Keratinocyte (primary cell): ENCODE results near the gene FMNL3. TPM values are rescaled to one million over a fixed set of nuclear protein-coding genes. Genes with fewer than 3 reads are reported as not detected.

Source experiments
- DNase-seq: peaks from one replicate; pipeline ENCODE4 v3.0.0-alpha.2; 2011; ENCODE audit warnings: low read depth, missing footprints, low spot score
- FAIRE-seq: peaks from 2 replicates; lab custom pipeline; 2011; peaks lifted over from hg19 to GRCh38; lab: Jason Lieb, UNC
- H2AFZ ChIP-seq: 2 replicates; pipeline ENCODE4 v1.6.0; 2012; ENCODE audit warnings: low read length, control low read depth, inconsistent platforms; ENCODE audit not compliant: control insufficient read depth
- H3K27ac ChIP-seq: 2 replicates; pipeline ENCODE4 v1.5.1; 2011; ENCODE audit warnings: low read length; ENCODE audit not compliant: control insufficient read depth, insufficient read depth
- H3K27me3 ChIP-seq: 3 replicates; pipeline ENCODE4 v1.6.0; 2011; ENCODE audit warnings: low read length; ENCODE audit not compliant: control insufficient read depth, insufficient read depth; ENCODE audit errors: extremely low read depth
- H3K36me3 ChIP-seq, 2 experiments: 2 replicates in 1 of 2; 3 replicates in 1 of 2; pipeline ENCODE4 v1.5.1; 2011; ENCODE audit warnings: low read length in 2 of 2, mild to moderate bottlenecking in 1 of 2; ENCODE audit not compliant: control insufficient read depth in 2 of 2, insufficient read depth in 2 of 2; ENCODE audit errors: extremely low read depth in 1 of 2
- H3K4me1 ChIP-seq: 3 replicates; pipeline ENCODE4 v1.5.1; 2011; ENCODE audit warnings: low read length; ENCODE audit not compliant: control insufficient read depth, insufficient read depth; ENCODE audit errors: extremely low read depth
- H3K4me2 ChIP-seq: 3 replicates; pipeline ENCODE4 v1.6.0; 2011; ENCODE audit warnings: low read depth, low read length; ENCODE audit not compliant: control insufficient read depth, insufficient read depth; ENCODE audit errors: extremely low read depth
- H3K4me3 ChIP-seq, 3 experiments: fragments of 200-600 bp in 1 of 3; sonication (generic) in 1 of 3; 2 replicates in 2 of 3; 3 replicates in 1 of 3; pipeline ENCODE4 v1.5.1; 2011 to 2016; ENCODE audit warnings: low read length in 3 of 3, mild to moderate bottlenecking in 3 of 3, control low read depth in 2 of 3, inconsistent platforms in 1 of 3, low read depth in 1 of 3, mixed read lengths in 1 of 3, mixed run types in 1 of 3, moderate library complexity in 1 of 3; ENCODE audit not compliant: control insufficient read depth in 2 of 3, insufficient read depth in 2 of 3; ENCODE audit errors: extremely low read depth in 1 of 3
- H3K79me2 ChIP-seq: 2 replicates; pipeline ENCODE4 v1.6.0; 2012; ENCODE audit warnings: low read length; ENCODE audit not compliant: control insufficient read depth, insufficient read depth
- H3K9ac ChIP-seq: 3 replicates; pipeline ENCODE4 v1.6.0; 2011; ENCODE audit warnings: low read length; ENCODE audit not compliant: control insufficient read depth, insufficient read depth; ENCODE audit errors: extremely low read depth
- H3K9me1 ChIP-seq: 3 replicates; pipeline ENCODE4 v1.6.0; 2011; ENCODE audit warnings: low read length; ENCODE audit not compliant: control insufficient read depth, insufficient read depth; ENCODE audit errors: extremely low read depth
- H3K9me3 ChIP-seq: 2 replicates; pipeline ENCODE4 v1.5.1; 2012; ENCODE audit warnings: low read depth, low read length; ENCODE audit not compliant: control insufficient read depth
- H4K20me1 ChIP-seq: 3 replicates; pipeline ENCODE4 v1.6.0; 2011; ENCODE audit warnings: low read length; ENCODE audit not compliant: control insufficient read depth, insufficient read depth; ENCODE audit errors: extremely low read depth
- CTCF ChIP-seq, 3 experiments: IDR thresholded peaks in 1 of 3; conservative IDR thresholded peaks in 1 of 3; optimal IDR thresholded peaks in 1 of 3; 2 replicates in 2 of 3; 3 replicates in 1 of 3; pipeline versions ENCODE3 to v1.5.1; 2011; ENCODE audit warnings: low read length in 3 of 3, mild to moderate bottlenecking in 3 of 3, moderate library complexity in 2 of 3, control low read depth in 1 of 3, inconsistent platforms in 1 of 3; ENCODE audit not compliant: insufficient read depth in 2 of 3; ENCODE audit errors: extremely low read depth in 1 of 3
- EZH2 ChIP-seq: IDR thresholded peaks from one replicate; pipeline ENCODE4 v1.6.1; 2012; ENCODE audit warnings: inconsistent platforms, mild to moderate bottlenecking, low read length, moderate library complexity
- dilution Hi-C: fragments of 300-500 bp; cut with MboI; formaldehyde crosslinking; loops from one replicate; pipeline ENCODE4 v1.7.0; 2020; ENCODE audit warnings: low sequenced_read_pairs; ENCODE audit not compliant: extremely low pct_ligation_motif_present
- polyA plus RNA-seq, 5 experiments: library from polyadenylated mRNA; depleted of rRNA in 3 of 5; stranded (reverse) in 3 of 5; stranded (forward) in 1 of 5; unstranded in 1 of 5; fragments of >200 nt; gene quantifications; 1 replicate in 1 of 5; 2 replicates in 3 of 5; 3 replicates in 1 of 5; pipeline versions ENCODE4 v1.2.1 to v1.2.3, GENCODE V29; 2011 to 2012; ENCODE audit warnings: missing spikeins in 2 of 5, low read depth in 1 of 5, low replicate concordance in 1 of 5

The FMNL3 gene
- polyA plus RNA-seq, 1 donor (not counting 4 experiments of a cell fraction or from before 2014, with no cell fraction given): 1.1 TPM

DNA sequence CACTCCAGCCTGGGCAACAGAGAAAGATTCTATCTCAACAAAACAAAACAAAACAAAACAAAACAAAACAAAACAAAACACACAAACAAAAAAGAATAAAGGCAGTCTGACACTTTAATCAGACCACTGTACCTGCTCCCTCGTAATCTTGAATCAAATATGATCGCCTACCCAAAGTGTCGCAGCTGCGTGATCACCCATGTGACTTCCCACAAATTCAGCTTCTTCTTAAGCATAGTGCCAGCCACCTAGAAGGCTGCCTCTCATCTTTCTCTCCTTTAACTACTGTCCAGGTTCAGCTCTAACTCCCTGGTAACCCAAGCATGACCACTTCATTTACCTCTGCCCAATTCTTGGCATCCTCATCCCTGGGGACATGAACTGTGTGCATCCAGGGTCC lies 37.4 kb downstream of the FMNL3 start:
- dilution Hi-C loops: no loop called here
- H3K27me3 ChIP-seq: no peaks in the 10 kb centered on the region
- FAIRE-seq: no peak

GRCh38 chr12:49667325-49668090 lies 39.7 kb downstream of the FMNL3 start:
- no peaks in the 10 kb centered on the region for H3K79me2 ChIP-seq
- H3K9ac ChIP-seq: no peak overlapping the region
- no peaks in the 10 kb centered on the region for H3K36me3 ChIP-seq
- no peak overlapping the region for H2AFZ ChIP-seq
- no peak overlapping the region for H3K4me3 ChIP-seq
- dilution Hi-C loops: no loop called here
- H3K4me2 ChIP-seq: no peak overlapping the region
- DNase-seq (no peak), FAIRE-seq (no peak)
- no peaks in the 10 kb centered on the region for H3K9me3 ChIP-seq
- H3K27me3 ChIP-seq: no peaks in the 10 kb centered on the region
- H3K27ac ChIP-seq: no peak overlapping the region
- H4K20me1 ChIP-seq: no peaks in the 10 kb centered on the region
- TF ChIP-seq CTCF (optimal IDR thresholded peaks at IDR 0.05 in 1 of 3, IDR thresholded peaks at IDR 0.05 in 1 of 3, conservative IDR thresholded peaks at IDR 0.05 in 1 of 3; ENCODE audit: extremely low read depth in 1 of 3, insufficient read depth in 2 of 3, low read length in 3 of 3) (no peak), EZH2 (no peak)
- peaks cover 10% of the 10 kb centered on the region for H3K4me1 ChIP-seq
- H3K9me1 ChIP-seq: no peaks in the 10 kb centered on the region

More for the DNA sequence above, 37.4 kb downstream of the FMNL3 start:
- Histone ChIP-seq H3K4me1 (no peaks in the 10 kb centered on the region), H2AFZ (no peak overlapping the region), H3K36me3 (no peaks in the 10 kb centered on the region), H3K9ac (no peak overlapping the region), H3K79me2 (no peaks in the 10 kb centered on the region), H3K4me3 (no peak overlapping the region), H3K9me3 (no peaks in the 10 kb centered on the region), H3K27ac (no peak overlapping the region), H3K9me1 (no peaks in the 10 kb centered on the region), H4K20me1 (no peaks in the 10 kb centered on the region), H3K4me2 (no peak overlapping the region)
- TF ChIP-seq EZH2: no peak
- TF ChIP-seq CTCF (optimal IDR thresholded peaks at IDR 0.05 in 1 of 3, IDR thresholded peaks at IDR 0.05 in 1 of 3, conservative IDR thresholded peaks at IDR 0.05 in 1 of 3; ENCODE audit: extremely low read depth in 1 of 3, insufficient read depth in 2 of 3, low read length in 3 of 3): no peak
- DNase-seq: no peak
